CD4-positive, alpha-beta T cell treated with Interleukin-17A for 4 hours (primary cell): ENCODE data around the gene VPS45.
"Not testable (repeated sequence)": the region's sequence is repeated elsewhere in the genome, so short reads cannot be mapped to it uniquely, and the experiment has no call there.

Experiments
- DNase-seq: peaks from one replicate; pipeline ENCODE4 v3.0.0-alpha.2; 2020; ENCODE audit warnings: mixed read lengths

Gene VPS45

GRCh38 chr1:150161747-150162581 is 94.4 kb downstream of the VPS45 start:
- peak; percentile 38 for DNase-seq

GRCh38 chr1:150162582-150162861 is 94.9 kb downstream of the VPS45 start:
- DNase-seq = no peak

GRCh38 chr1:150162862-150163706 is 95.5 kb downstream of the VPS45 start:
- DNase-seq = peak; percentile 34

GRCh38 chr1:150164224-150164623 is 96.6 kb downstream of the VPS45 start:
- DNase-seq = no peak

GRCh38 chr1:150164779-150165178 is 97.2 kb downstream of the VPS45 start:
- DNase-seq = no peak

GRCh38 chr1:150165622-150166612 is 98.3 kb downstream of the VPS45 start:
- DNase-seq = peak; percentile 73

- DNase-seq = peak; percentile 70
Observed at GRCh38 chr1:150168960-150169601, 101.5 kb downstream of the VPS45 start.

GRCh38 chr1:150171801-150172200 is 104.2 kb downstream of the VPS45 start:
- DNase-seq = no peak

- no peak for DNase-seq
Observed at GRCh38 chr1:150173141-150173585, 105.6 kb downstream of the VPS45 start.

GRCh38 chr1:150176593-150176992 is 109.0 kb downstream of the VPS45 start:
- no peak for DNase-seq

GRCh38 chr1:150178548-150178947 is 111.0 kb downstream of the VPS45 start:
- DNase-seq = no peak

GRCh38 chr1:150179867-150180266 is 112.3 kb downstream of the VPS45 start:
- DNase-seq = no peak

- DNase-seq = no peak
Observed at GRCh38 chr1:150180474-150180873, 112.9 kb downstream of the VPS45 start.

GRCh38 chr1:150182247-150182646 is 114.7 kb downstream of the VPS45 start:
- no peak for DNase-seq

- DNase-seq = no peak
Observed at GRCh38 chr1:150183061-150183460, 115.5 kb downstream of the VPS45 start.

- no peak for DNase-seq
Observed at GRCh38 chr1:150185481-150185880, 117.9 kb downstream of the VPS45 start.

GRCh38 chr1:150186438-150186788 is 118.8 kb downstream of the VPS45 start:
- not testable (repeated sequence) for DNase-seq

- peak; percentile 48 for DNase-seq
Observed at GRCh38 chr1:150186789-150187559, 119.4 kb downstream of the VPS45 start.

- peak; percentile 9 for DNase-seq
Observed at GRCh38 chr1:150187560-150187931, 120.0 kb downstream of the VPS45 start.

GRCh38 chr1:150192012-150192411 is 124.4 kb downstream of the VPS45 start:
- DNase-seq = no peak

- no peak for DNase-seq
Observed at GRCh38 chr1:150194381-150195031, 126.9 kb downstream of the VPS45 start.
